ENCODE measurements around the gene IQCE. TPM values are rescaled to one million over a fixed set of nuclear protein-coding genes. Genes with fewer than 3 reads are reported as not detected.

Gene IQCE
- total RNA-seq, 2 donors from 2014 or later: 6.6 to 9.1 TPM

GRCh38 chr7:2645274-2645868, 86.6 kb downstream of the IQCE start:
- Histone ChIP-seq H3K9me3 (no peaks in the 10 kb centered on the region), H3K36me3 (peaks cover 22% of the 10 kb centered on the region), H3K27ac (no peak overlapping the region), H3K4me1 (peaks cover 0 to 41% of the 10 kb centered on the region in 2 donors), H3K27me3 (no peaks in the 10 kb centered on the region), H3K4me3 (no peak overlapping the region)
- TF ChIP-seq CTCF (IDR thresholded peaks at IDR 0.05): no peak
- DNase-seq (ENCODE audit: low spot score): no peak

- H3K9me3 ChIP-seq: no peaks in the 10 kb centered on the region
- H3K4me1 ChIP-seq: peaks cover 0 to 31% of the 10 kb centered on the region in 2 donors
- TF ChIP-seq CTCF (IDR thresholded peaks at IDR 0.05): no peak
- no peak overlapping the region for H3K27ac ChIP-seq
- peaks cover 22% of the 10 kb centered on the region for H3K36me3 ChIP-seq
- no peaks in the 10 kb centered on the region for H3K27me3 ChIP-seq
- DNase-seq (ENCODE audit: low spot score): no peak
- H3K4me3 ChIP-seq: no peak overlapping the region
These were observed 87.5 kb downstream of the IQCE start for GRCh38 chr7:2646336-2646679.

DNA sequence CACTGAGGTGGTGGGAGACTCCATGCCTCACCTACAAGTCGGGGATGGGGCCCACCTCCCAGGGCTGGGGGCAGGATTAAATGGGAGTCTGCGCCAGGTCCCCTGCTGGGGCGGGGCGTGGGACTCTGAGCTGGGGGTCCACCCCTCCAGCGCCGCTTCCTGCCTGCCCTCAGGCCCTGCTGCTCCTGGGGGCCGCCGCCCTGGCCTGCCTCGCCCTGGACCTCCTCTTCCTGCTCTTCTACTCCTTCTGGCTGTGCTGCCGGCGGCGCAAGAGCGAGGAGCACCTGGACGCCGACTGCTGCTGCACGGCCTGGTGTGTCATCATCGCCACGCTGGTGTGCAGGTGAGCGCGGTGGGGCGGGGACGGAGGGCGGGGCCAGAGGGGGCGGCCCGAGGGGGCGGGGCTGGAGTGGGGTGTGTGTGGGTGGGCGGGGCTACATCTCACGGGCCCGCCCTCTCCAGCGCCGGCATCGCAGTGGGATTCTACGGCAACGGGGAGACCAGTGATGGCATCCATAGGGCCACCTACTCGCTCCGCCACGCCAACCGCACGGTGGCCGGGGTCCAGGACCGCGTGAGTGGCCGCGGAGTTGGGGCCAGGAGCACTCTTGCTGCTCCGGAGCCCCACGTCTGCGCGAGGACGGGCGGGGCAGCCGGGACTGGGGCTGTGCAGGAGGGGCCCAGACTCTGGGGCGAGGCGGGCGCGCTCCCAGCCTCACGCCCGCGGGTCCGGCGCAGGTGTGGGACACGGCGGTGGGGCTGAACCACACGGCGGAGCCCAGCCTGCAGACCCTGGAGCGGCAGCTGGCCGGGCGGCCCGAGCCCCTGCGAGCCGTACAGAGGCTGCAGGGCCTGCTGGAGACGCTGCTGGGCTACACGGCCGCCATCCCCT, 88.1 kb downstream of the IQCE start:
- H3K27me3 ChIP-seq: no peaks in the 10 kb centered on the region
- no peak overlapping the region for H3K4me3 ChIP-seq
- no peaks in the 10 kb centered on the region for H3K9me3 ChIP-seq
- no peak for TF ChIP-seq CTCF (IDR thresholded peaks at IDR 0.05)
- peaks cover 22% of the 10 kb centered on the region for H3K36me3 ChIP-seq
- no peak for DNase-seq (ENCODE audit: low spot score)
- peaks cover 0 to 25% of the 10 kb centered on the region in 2 donors for H3K4me1 ChIP-seq
- no peak overlapping the region for H3K27ac ChIP-seq

DNA sequence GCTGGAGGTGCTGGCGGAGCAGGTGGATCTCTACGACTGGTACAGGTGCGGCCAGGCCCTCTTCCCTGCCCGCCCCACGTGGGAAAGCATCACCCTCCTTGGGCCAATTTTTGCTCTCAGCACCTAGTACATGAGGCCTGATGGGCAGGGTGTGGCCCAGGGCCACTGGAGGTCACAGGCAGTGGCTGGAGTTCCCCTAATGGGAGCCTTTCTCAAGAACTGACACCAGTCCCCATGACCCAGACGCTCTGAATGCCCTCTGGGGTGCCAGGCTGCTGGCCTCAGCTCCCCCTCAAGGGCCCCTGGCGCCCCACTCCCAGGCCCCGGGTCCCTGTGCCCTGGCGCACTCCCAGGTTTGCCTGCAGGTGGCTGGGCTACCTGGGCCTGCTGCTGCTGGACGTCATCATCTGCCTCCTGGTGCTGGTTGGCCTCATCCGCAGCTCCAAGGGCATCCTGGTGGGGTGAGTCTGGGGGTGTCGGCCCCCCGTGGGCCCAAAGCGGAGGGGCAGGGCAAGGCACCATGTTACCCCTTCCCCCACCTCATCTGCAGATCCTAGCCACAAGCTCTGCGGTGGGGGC, 88.9 kb downstream of the IQCE start:
- no peaks in the 10 kb centered on the region for H3K9me3 ChIP-seq
- TF ChIP-seq CTCF (IDR thresholded peaks at IDR 0.05): no peak

GRCh38 chr7:2649139-2649838, 90.5 kb downstream of the IQCE start:
- Histone ChIP-seq H3K4me3 (no peak overlapping the region), H3K27me3 (no peaks in the 10 kb centered on the region), H3K9me3 (no peaks in the 10 kb centered on the region), H3K4me1 (peaks cover 0 to 10% of the 10 kb centered on the region in 2 donors), H3K36me3 (peaks cover 22% of the 10 kb centered on the region), H3K27ac (no peak overlapping the region)
- TF ChIP-seq CTCF (IDR thresholded peaks at IDR 0.05): no peak
- DNase-seq (ENCODE audit: low spot score): no peak

More for the DNA sequence above, 88.9 kb downstream of the IQCE start:
- Histone ChIP-seq H3K27ac (no peak overlapping the region), H3K4me3 (no peak overlapping the region), H3K27me3 (no peaks in the 10 kb centered on the region), H3K4me1 (peaks cover 0 to 20% of the 10 kb centered on the region in 2 donors), H3K36me3 (peaks cover 22% of the 10 kb centered on the region)
- DNase-seq (ENCODE audit: low spot score): no peak

Measured in right atrium auricular region (tissue), 2 donors.